Measurements from ENCODE around the gene SOD3. TPM values are rescaled to one million over a fixed set of nuclear protein-coding genes. Genes with fewer than 3 reads are reported as not detected.
A peak's percentile ranks its signal among the peaks of the same experiment; 100 is the strongest.

Gene SOD3
- total and polyA plus RNA-seq, 2 donors (not counting 1 experiment from before 2014, with no cell fraction given), result 19.6 to 34.8 TPM

- Histone ChIP-seq H3K9ac (ENCODE audit: insufficient read depth, low read length) (no peak overlapping the region), H3K79me2 (ENCODE audit: control insufficient read depth, insufficient read depth, low read length) (no peaks in the 10 kb centered on the region), H4K20me1 (ENCODE audit: control insufficient read depth, extremely low read depth, insufficient read depth, low read length) (no peaks in the 10 kb centered on the region), H3K9me3 (ENCODE audit: control insufficient read depth, insufficient read depth, low read depth, low read length) (no peaks in the 10 kb centered on the region), H3K36me3 (ENCODE audit: control insufficient read depth, insufficient read depth, low read length) (no peaks in the 10 kb centered on the region), H3K4me3 (replicated peaks in 1 of 4; ENCODE audit: control extremely low read depth in 1 of 4, insufficient read depth in 1 of 4, low read depth in 3 of 4, low read length in 4 of 4) (no peak overlapping the region), H3K4me1 (ENCODE audit: control insufficient read depth, extremely low read depth, insufficient read depth, low read length) (peaks cover 17% of the 10 kb centered on the region), H3K4me2 (ENCODE audit: extremely low read depth, insufficient read depth, low read length) (no peak overlapping the region), H3K27ac (ENCODE audit: insufficient read depth, low read length) (no peak overlapping the region), H2AFZ (ENCODE audit: low read length) (no peak overlapping the region), H3K27me3 (ENCODE audit: control insufficient read depth, insufficient read depth, low read length) (no peaks in the 10 kb centered on the region)
- TF ChIP-seq EZH2 (IDR thresholded peaks at IDR 0.05; ENCODE audit: low read length, missing control alignments), result no peak
- TF ChIP-seq CTCF (conservative IDR thresholded peaks at IDR 0.05 in 1 of 2, IDR thresholded peaks at IDR 0.05 in 1 of 2; ENCODE audit: low read depth in 1 of 2, low read length in 2 of 2), result no peak
- no peak for DNase-seq (ENCODE audit: low read depth in 2 of 2)
Observed at GRCh38 chr4:24772952-24773351, 22.4 kb upstream of the SOD3 start.

- DNase-seq (ENCODE audit: low read depth in 2 of 2), result peak in 1 of 2 donors; percentile 29
- no peak for TF ChIP-seq EZH2 (IDR thresholded peaks at IDR 0.05; ENCODE audit: low read length, missing control alignments)
- no peak for TF ChIP-seq CTCF (conservative IDR thresholded peaks at IDR 0.05 in 1 of 2, IDR thresholded peaks at IDR 0.05 in 1 of 2; ENCODE audit: low read depth in 1 of 2, low read length in 2 of 2)
- H3K4me2 ChIP-seq (ENCODE audit: extremely low read depth, insufficient read depth, low read length), result no peak overlapping the region
- H3K4me1 ChIP-seq (ENCODE audit: control insufficient read depth, extremely low read depth, insufficient read depth, low read length), result peaks cover 25% of the 10 kb centered on the region
- no peak overlapping the region for H2AFZ ChIP-seq (ENCODE audit: low read length)
- H3K36me3 ChIP-seq (ENCODE audit: control insufficient read depth, insufficient read depth, low read length), result no peaks in the 10 kb centered on the region
- no peaks in the 10 kb centered on the region for H3K79me2 ChIP-seq (ENCODE audit: control insufficient read depth, insufficient read depth, low read length)
- H3K27ac ChIP-seq (ENCODE audit: insufficient read depth, low read length), result no peak overlapping the region
- H3K4me3 ChIP-seq (replicated peaks in 1 of 4; ENCODE audit: control extremely low read depth in 1 of 4, insufficient read depth in 1 of 4, low read depth in 3 of 4, low read length in 4 of 4), result no peak overlapping the region
- H4K20me1 ChIP-seq (ENCODE audit: control insufficient read depth, extremely low read depth, insufficient read depth, low read length), result no peaks in the 10 kb centered on the region
- no peaks in the 10 kb centered on the region for H3K9me3 ChIP-seq (ENCODE audit: control insufficient read depth, insufficient read depth, low read depth, low read length)
- H3K27me3 ChIP-seq (ENCODE audit: control insufficient read depth, insufficient read depth, low read length), result no peaks in the 10 kb centered on the region
- no peak overlapping the region for H3K9ac ChIP-seq (ENCODE audit: insufficient read depth, low read length)
Observed at GRCh38 chr4:24774452-24774851, 20.9 kb upstream of the SOD3 start.

- Histone ChIP-seq H3K27ac (ENCODE audit: insufficient read depth, low read length) (no peak overlapping the region), H3K27me3 (ENCODE audit: control insufficient read depth, insufficient read depth, low read length) (no peaks in the 10 kb centered on the region), H3K36me3 (ENCODE audit: control insufficient read depth, insufficient read depth, low read length) (no peaks in the 10 kb centered on the region), H3K4me1 (ENCODE audit: control insufficient read depth, extremely low read depth, insufficient read depth, low read length) (peaks cover 21% of the 10 kb centered on the region), H2AFZ (ENCODE audit: low read length) (no peak overlapping the region), H3K79me2 (ENCODE audit: control insufficient read depth, insufficient read depth, low read length) (no peaks in the 10 kb centered on the region), H3K9me3 (ENCODE audit: control insufficient read depth, insufficient read depth, low read depth, low read length) (no peaks in the 10 kb centered on the region), H3K4me3 (replicated peaks in 1 of 4; ENCODE audit: control extremely low read depth in 1 of 4, insufficient read depth in 1 of 4, low read depth in 3 of 4, low read length in 4 of 4) (no peak overlapping the region), H4K20me1 (ENCODE audit: control insufficient read depth, extremely low read depth, insufficient read depth, low read length) (no peaks in the 10 kb centered on the region), H3K9ac (ENCODE audit: insufficient read depth, low read length) (no peak overlapping the region), H3K4me2 (ENCODE audit: extremely low read depth, insufficient read depth, low read length) (no peak overlapping the region)
- TF ChIP-seq EZH2 (IDR thresholded peaks at IDR 0.05; ENCODE audit: low read length, missing control alignments) (no peak), CTCF (conservative IDR thresholded peaks at IDR 0.05 in 1 of 2, IDR thresholded peaks at IDR 0.05 in 1 of 2; ENCODE audit: low read depth in 1 of 2, low read length in 2 of 2) (no peak)
- peak; percentile 37 to 67 for DNase-seq (ENCODE audit: low read depth in 2 of 2)
Observed at GRCh38 chr4:24775032-24775605, 20.3 kb upstream of the SOD3 start.
